ENCODE data around the gene DIP2A.
"Not testable (repeated sequence)": the region's sequence is repeated elsewhere in the genome, so short reads cannot be mapped to it uniquely, and the experiment has no call there.

DIP2A gene

GRCh38 chr21:46482225-46482845, 23.6 kb downstream of the DIP2A start:
- no peak for DNase-seq (ENCODE audit: low read depth)

GRCh38 chr21:46482846-46483231, 24.1 kb downstream of the DIP2A start:
- DNase-seq (ENCODE audit: low read depth): no peak

DNA sequence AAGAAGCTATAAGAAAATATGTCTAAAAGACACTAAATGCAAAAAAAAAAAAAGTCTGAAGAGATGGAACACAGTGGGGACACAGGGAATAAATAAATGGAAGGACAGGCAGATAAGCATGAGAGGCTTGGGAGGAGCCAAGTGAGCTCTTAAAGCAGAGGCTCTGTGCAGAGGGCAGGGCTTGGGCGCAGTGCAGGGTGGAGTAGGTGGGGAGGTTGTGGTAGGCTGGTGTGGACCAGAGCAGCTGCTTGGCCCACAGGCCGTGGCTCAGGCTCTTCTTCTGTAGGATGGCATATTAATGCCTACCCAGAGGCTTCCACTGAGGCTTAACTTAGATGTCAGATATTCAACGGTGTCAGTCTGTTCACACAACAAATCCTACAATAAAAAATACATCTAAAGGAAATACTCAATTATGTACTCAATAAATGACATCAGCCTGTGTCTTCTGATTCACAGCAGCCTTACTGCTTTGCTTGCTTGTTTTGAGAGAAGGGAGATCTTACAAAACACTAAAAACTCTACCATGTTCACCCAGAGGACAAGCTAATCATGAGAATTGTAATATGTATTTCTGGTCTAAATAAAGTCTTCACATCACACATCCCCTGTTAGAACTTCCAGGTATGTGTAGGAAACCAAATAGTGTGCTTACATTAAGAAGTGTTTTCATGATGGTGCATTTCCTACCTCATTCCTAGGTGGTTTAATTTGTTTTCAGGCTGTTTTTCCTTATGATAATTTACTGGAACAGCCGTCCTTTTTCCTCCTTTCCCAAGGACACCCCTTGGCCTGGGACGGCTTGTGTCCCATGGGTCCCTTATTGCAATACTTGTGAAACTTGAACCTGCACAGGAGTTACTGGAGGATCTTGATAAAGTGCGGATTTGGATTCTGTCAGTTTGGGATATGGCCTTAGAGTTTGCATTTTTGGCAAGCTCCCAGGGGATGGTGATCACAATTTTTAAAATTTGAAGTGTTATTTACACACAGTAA, 24.9 kb downstream of the DIP2A start:
- DNase-seq (ENCODE audit: low read depth): no peak

DNA sequence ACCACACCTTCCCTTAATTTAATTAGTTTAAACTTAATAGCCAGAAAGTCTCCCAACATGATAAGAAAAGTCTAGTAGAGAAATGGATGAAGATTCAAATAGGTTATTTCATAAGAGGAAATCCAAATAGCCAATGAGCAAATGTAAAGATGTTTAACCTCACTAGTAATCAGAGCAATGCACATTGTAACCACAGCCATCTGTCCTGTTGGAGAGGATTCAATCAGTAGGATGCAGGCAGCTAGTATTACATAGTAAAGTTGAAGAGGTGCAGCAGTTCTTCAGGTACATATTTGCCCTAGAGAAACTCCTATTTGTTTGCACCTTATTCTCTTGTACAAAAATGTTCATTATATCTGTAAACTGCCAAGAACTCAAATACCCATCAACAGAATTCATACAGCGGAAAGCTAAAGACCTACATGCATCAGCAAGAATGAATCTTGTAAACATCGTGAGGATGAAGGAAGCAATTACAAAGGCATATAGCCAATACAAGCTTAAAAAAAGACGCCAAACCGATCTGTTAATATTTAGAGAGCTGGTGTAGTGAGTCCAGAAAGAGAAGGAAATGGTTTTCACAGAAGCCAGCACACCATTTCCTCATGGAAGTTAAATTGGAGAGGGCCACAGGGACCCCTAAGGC, 27.9 kb downstream of the DIP2A start:
- no peak for DNase-seq (ENCODE audit: low read depth)

DNA sequence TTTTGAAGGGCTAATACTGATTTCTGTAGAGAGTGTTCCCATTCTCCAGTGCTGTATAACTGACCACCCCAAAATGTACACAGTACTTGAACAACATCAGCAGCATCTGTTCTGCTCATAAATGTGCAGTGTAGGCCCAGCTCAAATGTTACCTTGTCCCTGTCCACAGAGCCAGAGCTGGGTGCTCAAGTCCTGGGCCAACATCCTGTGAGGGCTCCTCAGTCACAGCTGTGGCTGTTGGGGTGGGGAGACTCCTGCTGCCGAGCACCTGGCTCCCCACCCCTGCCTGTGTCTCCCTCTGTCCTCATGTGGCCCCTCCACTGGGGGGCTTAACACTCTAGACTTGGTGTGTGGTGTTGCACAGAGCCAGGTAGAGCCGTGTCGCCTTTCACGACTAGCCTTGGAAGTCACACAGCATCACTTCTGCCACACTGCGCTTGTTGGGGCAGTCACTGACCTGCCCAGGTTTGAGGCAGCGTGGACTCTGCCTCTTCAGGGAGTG, 30.5 kb downstream of the DIP2A start:
- no peak for DNase-seq (ENCODE audit: low read depth)

DNA sequence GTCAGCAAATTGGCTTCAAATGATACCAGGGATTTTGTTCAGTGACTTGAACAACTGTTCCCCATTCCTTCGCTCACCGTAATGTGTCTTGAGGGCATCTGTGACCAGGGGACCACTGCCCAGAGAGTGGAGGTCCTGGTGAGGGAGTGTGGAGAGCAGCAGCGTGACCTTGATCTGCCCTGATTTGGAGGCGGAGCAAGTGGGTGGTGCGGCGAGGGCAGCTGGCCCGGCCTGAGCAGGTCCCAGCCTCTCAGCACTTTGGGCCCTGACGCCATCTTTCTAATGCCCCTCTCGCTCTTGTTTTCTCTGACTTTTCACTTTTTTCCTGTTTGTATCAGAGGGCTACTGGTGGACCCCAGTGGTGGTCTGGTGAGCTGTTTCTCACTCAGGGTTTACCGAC, 31.1 kb downstream of the DIP2A start:
- DNase-seq (ENCODE audit: low read depth): no peak

DNA sequence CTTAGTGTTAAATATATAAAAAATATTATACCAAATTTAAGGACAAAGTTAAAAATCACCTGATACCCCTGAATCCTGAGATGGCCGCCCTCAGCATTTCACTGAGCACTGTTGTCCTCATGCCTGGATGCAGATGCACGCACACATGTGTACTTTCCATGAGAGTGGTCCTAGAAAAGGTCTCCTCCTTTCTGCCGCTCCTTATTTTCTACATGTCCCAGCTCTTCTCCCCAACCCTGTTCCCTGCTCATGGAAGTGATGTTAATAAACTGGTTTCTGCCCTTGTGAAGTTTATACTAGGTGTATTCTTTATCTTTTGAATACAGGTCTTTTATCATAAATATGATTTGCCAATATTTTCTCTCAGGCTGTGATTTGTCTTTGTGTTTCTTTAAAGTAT, 32.9 kb downstream of the DIP2A start:
- DNase-seq (ENCODE audit: low read depth): no peak

DNA sequence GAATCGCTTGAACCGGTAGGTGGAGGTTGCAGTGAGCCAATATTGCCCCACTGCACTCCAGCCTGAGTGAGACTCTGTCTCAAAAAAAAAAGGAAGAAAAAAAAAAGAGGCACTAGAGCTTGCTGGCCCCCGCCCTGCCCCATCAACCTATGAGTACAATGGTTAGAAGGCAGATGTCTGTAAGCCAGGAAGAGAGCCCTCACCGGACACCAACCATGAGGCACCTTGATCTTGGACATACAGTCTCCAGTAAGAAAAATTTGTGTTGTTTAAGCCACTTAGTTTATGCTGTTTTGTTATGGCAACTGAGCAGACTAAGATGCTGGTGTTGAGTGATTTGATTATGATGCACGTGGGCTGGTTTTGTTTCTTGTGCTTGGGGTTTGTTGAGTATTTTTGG, 34.2 kb downstream of the DIP2A start:
- DNase-seq (ENCODE audit: low read depth): no peak

GRCh38 chr21:46493828-46494227, 35.1 kb downstream of the DIP2A start:
- DNase-seq (ENCODE audit: low read depth): no peak

GRCh38 chr21:46498335-46499050, 39.8 kb downstream of the DIP2A start:
- no peak for DNase-seq (ENCODE audit: low read depth)

- DNase-seq (ENCODE audit: low read depth): no peak
Observed at GRCh38 chr21:46500224-46500861, 41.7 kb downstream of the DIP2A start.

DNA sequence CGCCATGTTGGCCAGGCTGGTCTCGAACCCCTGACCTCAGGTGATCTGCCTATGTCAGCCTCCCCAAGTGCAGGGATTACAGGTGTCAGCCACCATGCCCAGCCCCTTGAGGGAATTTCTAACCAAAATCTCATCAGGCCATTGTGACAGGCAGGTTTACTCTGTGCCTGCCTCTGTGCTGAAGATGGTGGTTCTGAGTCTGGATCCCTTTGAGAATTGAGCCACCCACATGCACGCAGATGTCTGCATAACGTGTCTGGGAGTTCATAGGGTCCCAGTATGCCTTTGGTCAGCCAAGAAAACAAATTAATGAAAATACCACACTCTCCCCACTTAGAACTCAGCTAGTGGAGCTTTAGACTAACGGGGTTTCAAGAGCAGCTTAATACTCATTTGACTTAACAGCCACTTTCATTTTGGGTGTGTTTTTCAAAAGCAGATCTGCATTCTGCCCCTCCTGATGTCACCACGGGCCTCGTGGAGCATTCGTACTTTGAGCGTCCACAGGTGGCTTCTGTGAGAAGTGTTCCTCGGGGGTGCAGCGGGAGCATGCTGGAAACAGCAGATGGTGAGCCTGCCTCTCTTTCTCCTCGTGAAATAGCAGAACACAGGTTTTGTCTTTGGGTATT, 45.3 kb downstream of the DIP2A start:
- DNase-seq (ENCODE audit: low read depth): no peak

GRCh38 chr21:46504666-46505065, 46.0 kb downstream of the DIP2A start:
- no peak for DNase-seq (ENCODE audit: low read depth)

GRCh38 chr21:46507562-46507961, 48.9 kb downstream of the DIP2A start:
- DNase-seq (ENCODE audit: low read depth): no peak

DNA sequence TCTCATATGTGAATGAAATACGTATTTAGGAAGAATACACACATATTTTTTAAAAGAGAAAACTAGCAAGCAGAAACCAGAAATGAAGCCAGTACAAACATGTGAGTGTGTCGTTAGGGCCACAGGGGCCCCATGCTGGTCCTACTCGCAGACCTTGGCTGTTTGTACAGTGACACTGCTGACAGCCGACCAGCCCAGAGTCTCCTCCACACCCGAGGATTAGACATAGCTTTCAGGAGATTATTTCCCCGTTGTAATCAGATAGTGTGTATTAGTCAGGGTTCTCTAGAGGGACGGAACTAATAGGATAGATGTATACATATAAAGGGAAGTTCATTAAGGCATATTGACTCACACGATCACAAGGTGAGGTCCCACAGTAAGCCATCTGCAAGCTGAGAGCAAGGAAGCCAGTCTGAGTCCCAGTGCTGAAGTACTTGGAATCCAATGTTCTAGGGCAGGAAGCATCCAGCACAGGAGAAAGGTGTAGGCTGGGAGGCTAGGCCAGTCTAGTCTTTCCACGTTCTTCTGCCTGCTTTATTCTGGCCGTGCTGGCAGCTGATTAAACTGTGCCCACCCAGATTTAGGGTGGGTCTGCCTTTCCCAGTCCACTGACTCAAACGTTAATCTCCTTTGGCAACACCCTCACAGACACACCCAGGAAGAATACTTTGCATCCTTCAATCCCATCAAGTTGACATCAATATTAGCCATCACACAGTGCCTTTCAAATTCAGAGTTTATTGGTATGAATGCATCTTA, 51.2 kb downstream of the DIP2A start:
- DNase-seq (ENCODE audit: low read depth): no peak

- no peak for DNase-seq (ENCODE audit: low read depth)
Observed at GRCh38 chr21:46515109-46515508, 56.4 kb downstream of the DIP2A start.

- no peak for DNase-seq (ENCODE audit: low read depth)
Observed at GRCh38 chr21:46516068-46516467, 57.4 kb downstream of the DIP2A start.

- DNase-seq (ENCODE audit: low read depth): no peak
Observed at GRCh38 chr21:46517361-46517760, 58.7 kb downstream of the DIP2A start.

DNA sequence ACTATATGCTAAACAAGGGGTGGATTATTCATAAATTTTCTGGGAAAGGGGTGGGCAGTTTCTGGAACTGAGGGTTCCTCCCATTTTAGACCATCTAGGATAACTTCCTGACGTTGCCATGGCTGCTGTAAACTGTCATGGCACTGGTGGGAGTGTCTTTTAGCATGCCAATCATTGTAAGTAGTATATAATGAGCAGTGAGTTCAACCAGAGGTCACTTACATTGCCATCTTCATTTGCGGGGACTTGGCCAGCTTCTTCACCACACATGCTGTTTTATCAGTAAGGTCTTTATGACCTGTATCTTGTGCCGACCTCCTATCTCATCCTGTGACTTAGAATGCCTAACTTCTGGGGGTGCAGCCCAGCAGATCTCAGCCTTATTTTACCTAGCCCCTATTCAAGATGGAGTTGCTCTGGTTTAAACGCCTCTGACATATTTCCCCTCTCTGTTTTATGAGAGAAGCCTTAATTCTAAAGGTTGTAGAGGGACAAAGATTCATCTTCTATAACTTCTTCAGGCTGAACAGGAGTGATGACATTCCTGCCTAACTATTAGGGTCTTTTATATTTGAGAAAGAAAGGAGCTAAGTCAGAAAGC, 60.4 kb downstream of the DIP2A start:
- DNase-seq (ENCODE audit: low read depth): no peak

- not testable (repeated sequence) for DNase-seq (ENCODE audit: low read depth)
Observed at GRCh38 chr21:46527393-46527792, 68.7 kb downstream of the DIP2A start.
